Mesendoderm (in vitro differentiated cells): ENCODE results near the gene ULBP3.

Experiments used
- DNase-seq: peaks from one replicate; pipeline ENCODE4 v3.0.0; 2013
- H2AK5ac ChIP-seq: 2 replicates; pipeline ENCODE4 v1.6.1; 2013; ENCODE audit warnings: low read length, inconsistent platforms
- H2BK120ac ChIP-seq: 2 replicates; pipeline ENCODE4 v1.6.1; 2013; ENCODE audit warnings: low read depth, mild to moderate bottlenecking, low read length, moderate library complexity, mixed read lengths
- H2BK15ac ChIP-seq: replicated peaks from 2 replicates; pipeline ENCODE4 v1.6.1; 2013; ENCODE audit warnings: low read depth, mild to moderate bottlenecking, moderate library complexity
- H2BK5ac ChIP-seq: 2 replicates; pipeline ENCODE4 v1.6.1; 2013; ENCODE audit warnings: low read length, inconsistent platforms
- H3K18ac ChIP-seq: 2 replicates; pipeline ENCODE4 v1.6.1; 2013; ENCODE audit warnings: mild to moderate bottlenecking, low read length, mixed read lengths
- H3K23ac ChIP-seq: one replicate; pipeline ENCODE4 v1.6.1; 2013; ENCODE audit warnings: low read length
- H3K27ac ChIP-seq: 2 replicates; pipeline ENCODE4 v1.5.1; 2013; ENCODE audit warnings: low read depth, mild to moderate bottlenecking, inconsistent platforms, low read length, moderate library complexity
- H3K27me3 ChIP-seq: 2 replicates; pipeline ENCODE4 v1.6.1; 2013; ENCODE audit warnings: low read length, control low read depth, mild to moderate bottlenecking, inconsistent platforms; ENCODE audit not compliant: insufficient read depth, poor library complexity
- H3K36me3 ChIP-seq: 2 replicates; pipeline ENCODE4 v1.6.1; 2013; ENCODE audit warnings: low read length, inconsistent platforms; ENCODE audit not compliant: control insufficient read depth, insufficient read depth
- H3K4ac ChIP-seq: one replicate; pipeline ENCODE4 v1.6.1; 2013; ENCODE audit warnings: low read depth, mild to moderate bottlenecking, low read length, moderate library complexity
- H3K4me1 ChIP-seq: 2 replicates; pipeline ENCODE4 v1.6.1; 2013; ENCODE audit warnings: low read depth, low read length, inconsistent platforms; ENCODE audit not compliant: control insufficient read depth
- H3K4me2 ChIP-seq: 2 replicates; pipeline ENCODE4 v1.6.1; 2013; ENCODE audit warnings: low read length
- H3K4me3 ChIP-seq: 2 replicates; pipeline ENCODE4 v1.5.1; 2013; ENCODE audit warnings: mild to moderate bottlenecking, low read length
- H3K56ac ChIP-seq: one replicate; pipeline ENCODE4 v1.6.1; 2013; ENCODE audit warnings: low read length
- H3K79me1 ChIP-seq: 2 replicates; pipeline ENCODE4 v1.6.1; 2013; ENCODE audit warnings: low read length, inconsistent platforms
- H3K79me2 ChIP-seq: 2 replicates; pipeline ENCODE4 v1.6.1; 2013; ENCODE audit warnings: mild to moderate bottlenecking, low read length; ENCODE audit not compliant: control insufficient read depth, insufficient read depth
- H3K9ac ChIP-seq: 2 replicates; pipeline ENCODE4 v1.6.1; 2013; ENCODE audit warnings: low read length, inconsistent platforms
- H4K5ac ChIP-seq: one replicate; pipeline ENCODE4 v1.6.1; 2013; ENCODE audit warnings: low read length
- H4K8ac ChIP-seq: one replicate; pipeline ENCODE4 v1.6.1; 2013; ENCODE audit warnings: low read depth, mild to moderate bottlenecking, control low read depth, low read length, moderate library complexity
- WGBS: extraction: QIAGEN DNeasy Blood & Tissue Kit; methylation state at CpG from one replicate; pipeline ENCODE4 v1.1.7; 2013; ENCODE audit warnings: low lambda C conversion rate, missing lambda C conversion rate; ENCODE audit not compliant: insufficient coverage; ENCODE audit errors: extremely low coverage; 5-methylcytosine and 5-hydroxymethylcytosine counted together

Gene ULBP3

GRCh38 chr6:150046943-150047342 is 22.0 kb downstream of the ULBP3 start:
- Histone ChIP-seq H2BK120ac (no peak overlapping the region), H2BK15ac (no peak overlapping the region), H3K4me3 (no peak overlapping the region), H3K23ac (no peak overlapping the region), H3K79me1 (no peaks in the 10 kb centered on the region), H4K8ac (no peak overlapping the region), H3K79me2 (no peaks in the 10 kb centered on the region), H3K27me3 (no peaks in the 10 kb centered on the region), H3K4ac (no peak overlapping the region), H3K36me3 (no peaks in the 10 kb centered on the region), H3K4me2 (no peak overlapping the region), H2AK5ac (no peak overlapping the region), H3K27ac (no peak overlapping the region), H3K56ac (no peak overlapping the region), H3K4me1 (no peaks in the 10 kb centered on the region), H4K5ac (no peak overlapping the region), H2BK5ac (no peak overlapping the region), H3K9ac (no peak overlapping the region), H3K18ac (no peak overlapping the region)
- DNase-seq, result peak; percentile 16
- no CpG with 5 or more reads among the region's 1 CpG for WGBS

GRCh38 chr6:150044621-150045145 is 24.2 kb downstream of the ULBP3 start:
- H3K18ac ChIP-seq, result no peak overlapping the region
- no peak overlapping the region for H3K27ac ChIP-seq
- DNase-seq, result no peak
- H3K4ac ChIP-seq, result no peak overlapping the region
- H3K79me1 ChIP-seq, result no peaks in the 10 kb centered on the region
- H3K4me1 ChIP-seq, result no peaks in the 10 kb centered on the region
- peaks cover 4% of the 10 kb centered on the region for H3K27me3 ChIP-seq
- H2BK120ac ChIP-seq, result no peak overlapping the region
- no CpG with 5 or more reads among the region's 10 CpGs for WGBS
- no peak overlapping the region for H4K5ac ChIP-seq
- no peaks in the 10 kb centered on the region for H3K36me3 ChIP-seq
- no peak overlapping the region for H2AK5ac ChIP-seq
- H3K56ac ChIP-seq, result no peak overlapping the region
- no peak overlapping the region for H2BK5ac ChIP-seq
- no peak overlapping the region for H3K23ac ChIP-seq
- H3K79me2 ChIP-seq, result no peaks in the 10 kb centered on the region
- H3K4me2 ChIP-seq, result no peak overlapping the region
- no peak overlapping the region for H4K8ac ChIP-seq
- H3K4me3 ChIP-seq, result no peak overlapping the region
- H3K9ac ChIP-seq, result no peak overlapping the region
- H2BK15ac ChIP-seq, result no peak overlapping the region

DNA sequence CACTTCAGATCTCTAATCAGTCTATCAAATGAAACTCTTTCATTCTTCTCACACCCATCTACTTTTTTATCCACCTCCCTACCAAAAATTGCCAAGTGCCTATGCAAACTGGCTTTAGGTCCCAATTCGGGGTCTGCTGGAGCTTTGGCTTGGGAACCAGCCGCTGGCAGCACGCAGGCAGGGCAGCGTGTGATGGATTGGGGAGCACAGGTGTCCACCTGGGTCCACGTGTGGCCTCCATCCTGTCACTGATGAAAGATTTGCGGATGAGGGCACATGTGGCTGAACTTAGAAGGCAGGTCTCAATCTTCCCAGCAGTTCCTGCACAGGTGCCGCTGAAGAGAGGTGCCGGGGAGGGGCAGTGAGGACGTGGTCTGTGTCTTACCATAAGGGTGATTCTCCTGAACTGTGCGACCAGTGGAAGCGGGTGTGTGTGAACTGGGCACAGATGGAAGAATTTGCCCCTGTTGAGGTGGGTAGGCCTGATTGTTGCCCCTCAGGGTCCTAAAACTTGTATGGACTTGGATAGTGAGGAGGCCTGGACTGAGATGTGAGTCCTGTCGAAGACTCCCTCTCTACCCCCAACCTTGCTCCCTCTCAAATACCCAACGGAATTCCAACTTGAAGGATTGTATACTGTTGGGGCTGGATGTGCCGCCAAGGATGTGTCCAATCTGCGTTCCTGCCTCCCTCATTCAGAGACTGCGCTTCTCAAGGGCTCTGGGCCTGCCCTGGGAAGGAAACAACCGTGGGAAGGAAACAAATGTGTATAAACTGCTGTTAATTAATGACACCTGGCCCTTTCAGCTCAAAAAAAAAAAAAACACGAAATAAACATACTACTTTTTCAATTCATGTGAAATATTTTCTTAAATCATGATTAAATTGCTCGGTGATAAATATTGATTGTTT is 25.2 kb downstream of the ULBP3 start:
- Histone ChIP-seq H2BK120ac (no peak overlapping the region), H3K4me1 (no peaks in the 10 kb centered on the region), H3K56ac (no peak overlapping the region), H3K18ac (no peak overlapping the region), H4K5ac (no peak overlapping the region), H2BK15ac (no peak overlapping the region), H2BK5ac (no peak overlapping the region), H3K23ac (no peak overlapping the region), H4K8ac (no peak overlapping the region), H3K36me3 (no peaks in the 10 kb centered on the region), H3K79me2 (no peaks in the 10 kb centered on the region), H2AK5ac (no peak overlapping the region), H3K4me3 (no peak overlapping the region), H3K4me2 (no peak overlapping the region), H3K79me1 (no peaks in the 10 kb centered on the region), H3K27ac (no peak overlapping the region), H3K4ac (no peak overlapping the region), H3K9ac (no peak overlapping the region), H3K27me3 (peaks cover 9% of the 10 kb centered on the region)
- 100% methylated on average over 1 of the region's 19 CpGs for WGBS
- DNase-seq, result no peak

- H2AK5ac ChIP-seq, result no peak overlapping the region
- H3K79me2 ChIP-seq, result no peaks in the 10 kb centered on the region
- no peak overlapping the region for H3K4me2 ChIP-seq
- no peak overlapping the region for H2BK15ac ChIP-seq
- no peak overlapping the region for H3K4ac ChIP-seq
- no peak overlapping the region for H4K8ac ChIP-seq
- H3K56ac ChIP-seq, result no peak overlapping the region
- no peak for DNase-seq
- H3K27ac ChIP-seq, result no peak overlapping the region
- H3K27me3 ChIP-seq, result peaks cover 16% of the 10 kb centered on the region
- H2BK5ac ChIP-seq, result no peak overlapping the region
- H3K79me1 ChIP-seq, result no peaks in the 10 kb centered on the region
- H4K5ac ChIP-seq, result no peak overlapping the region
- H3K23ac ChIP-seq, result no peak overlapping the region
- no peaks in the 10 kb centered on the region for H3K36me3 ChIP-seq
- no peak overlapping the region for H3K4me3 ChIP-seq
- H2BK120ac ChIP-seq, result no peak overlapping the region
- no peaks in the 10 kb centered on the region for H3K4me1 ChIP-seq
- H3K9ac ChIP-seq, result no peak overlapping the region
- WGBS, result no CpG with 5 or more reads among the region's 13 CpGs
- H3K18ac ChIP-seq, result no peak overlapping the region
These were observed 25.8 kb downstream of the ULBP3 start for GRCh38 chr6:150043096-150043495.

DNA sequence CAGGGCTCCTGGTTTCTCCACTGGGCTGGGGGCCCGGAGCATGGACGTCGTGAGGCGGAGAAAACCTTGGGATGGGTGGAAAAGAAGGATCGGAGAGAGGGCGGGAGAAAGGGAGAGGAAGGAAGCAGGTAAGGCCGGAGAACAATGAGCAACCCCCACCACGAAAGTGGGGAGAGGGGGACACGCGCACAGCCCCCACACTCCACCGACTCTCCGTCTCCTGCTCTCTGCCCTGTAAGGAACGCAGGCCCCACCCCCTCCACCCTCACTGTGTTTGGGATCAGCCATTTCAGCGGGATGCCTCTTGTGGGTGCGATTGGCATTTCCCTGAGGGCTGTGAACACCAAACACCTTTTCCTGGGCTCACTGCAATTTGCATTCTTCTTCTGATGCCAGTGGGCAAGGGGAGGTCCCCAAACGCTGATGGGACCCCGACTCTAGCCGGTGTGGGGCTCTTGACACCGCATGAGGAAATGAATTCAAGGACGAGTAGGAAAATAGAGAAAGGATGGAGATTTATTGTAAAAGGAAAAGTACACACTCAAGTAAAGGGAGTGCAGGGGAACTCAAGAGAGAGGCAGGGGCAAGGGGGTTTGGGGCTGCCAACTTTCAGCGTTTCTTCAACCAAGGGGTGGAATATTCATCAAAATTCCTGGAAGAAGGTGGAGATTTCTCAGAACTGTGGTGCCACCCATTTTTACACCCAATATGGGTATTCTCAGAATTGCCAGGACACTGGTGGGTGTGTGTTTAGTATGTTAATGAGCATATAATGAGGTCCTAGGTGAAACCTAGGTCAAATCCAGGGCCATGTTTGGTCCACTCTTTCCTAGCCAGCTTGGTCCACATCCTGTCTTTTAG is 30.5 kb downstream of the ULBP3 start:
- Histone ChIP-seq H3K4ac (no peak overlapping the region), H2AK5ac (no peak overlapping the region)
- peak; percentile 4 for DNase-seq

More for the DNA sequence above, 30.5 kb downstream of the ULBP3 start:
- no peak overlapping the region for H3K4me2 ChIP-seq
- no peak overlapping the region for H3K18ac ChIP-seq
- H3K9ac ChIP-seq, result no peak overlapping the region
- no peak overlapping the region for H4K5ac ChIP-seq
- WGBS, result no CpG with 5 or more reads among the region's 21 CpGs
- no peaks in the 10 kb centered on the region for H3K36me3 ChIP-seq
- no peak overlapping the region for H3K4me3 ChIP-seq
- H3K23ac ChIP-seq, result no peak overlapping the region
- H3K27ac ChIP-seq, result no peak overlapping the region
- H2BK5ac ChIP-seq, result no peak overlapping the region
- H3K27me3 ChIP-seq, result peaks cover 44% of the 10 kb centered on the region
- no peak overlapping the region for H2BK120ac ChIP-seq
- H3K4me1 ChIP-seq, result no peaks in the 10 kb centered on the region
- H4K8ac ChIP-seq, result no peak overlapping the region
- H2BK15ac ChIP-seq, result no peak overlapping the region
- no peaks in the 10 kb centered on the region for H3K79me2 ChIP-seq
- no peaks in the 10 kb centered on the region for H3K79me1 ChIP-seq
- H3K56ac ChIP-seq, result no peak overlapping the region
